HK-2 (cell line): ENCODE results near the gene KLHL22.

Experiments used
- DNase-seq: peaks from one replicate; pipeline ENCODE4 v3.0.0-alpha.2; 2018; ENCODE audit not compliant: unreplicated experiment

Gene KLHL22

GRCh38 chr22:20449819-20450550 lies 45.6 kb downstream of the KLHL22 start:
- no peak for DNase-seq

GRCh38 chr22:20448630-20449029 lies 47.0 kb downstream of the KLHL22 start:
- DNase-seq = no peak

- DNase-seq = no peak
Observed at GRCh38 chr22:20446383-20446970, 49.1 kb downstream of the KLHL22 start.

- DNase-seq = no peak
Observed at GRCh38 chr22:20444325-20444724, 51.3 kb downstream of the KLHL22 start.

- no peak for DNase-seq
Observed at GRCh38 chr22:20442485-20443284, 52.9 kb downstream of the KLHL22 start.

- no peak for DNase-seq
Observed at GRCh38 chr22:20441631-20442484, 53.7 kb downstream of the KLHL22 start.

GRCh38 chr22:20440637-20441591 lies 54.7 kb downstream of the KLHL22 start:
- DNase-seq = no peak

- no peak for DNase-seq
Observed at GRCh38 chr22:20439928-20440575, 55.5 kb downstream of the KLHL22 start.

- no peak for DNase-seq
Observed at GRCh38 chr22:20439556-20439927, 56.1 kb downstream of the KLHL22 start.

- DNase-seq = peak; percentile 24
Observed at GRCh38 chr22:20438678-20439492, 56.7 kb downstream of the KLHL22 start.

- DNase-seq = no peak
Observed at GRCh38 chr22:20438427-20438677, 57.2 kb downstream of the KLHL22 start.

GRCh38 chr22:20437613-20438426 lies 57.8 kb downstream of the KLHL22 start, which contains the start of gene SCARF2:
Gene SCARF2 (minus strand): TSS chr22:20437825. CDS start chr22:20437754, 71 bp downstream.
- DNase-seq = no peak

- DNase-seq = peak; percentile 42
Observed at GRCh38 chr22:20436768-20437612, 58.6 kb downstream of the KLHL22 start.

- DNase-seq = peak; percentile 28
Observed at GRCh38 chr22:20436307-20436767, 59.3 kb downstream of the KLHL22 start.

- no peak for DNase-seq
Observed at GRCh38 chr22:20435436-20436306, 59.9 kb downstream of the KLHL22 start.

GRCh38 chr22:20434773-20435172 lies 60.8 kb downstream of the KLHL22 start:
- no peak for DNase-seq
